Lower lobe of right lung (tissue), 2 donors: ENCODE measurements around the gene SKIDA1. TPM values are rescaled to one million over a fixed set of nuclear protein-coding genes. Genes with fewer than 3 reads are reported as not detected.

ENCODE experiments used
- ATAC-seq, 2 donors: fragments of 200-7000 bp; cut with Tn5 transposase; one replicate each; pipeline ENCODE4 v1.9.1; 2020 to 2022; ENCODE audit warnings: mild to moderate bottlenecking in 2 of 2, moderate library complexity in 2 of 2
- DNase-seq: peaks from one replicate; pipeline ENCODE4 v3.0.0-alpha.2; 2020
- H3K27ac ChIP-seq: fragments of 200-600 bp; one replicate; pipeline ENCODE4 v1.8.0; 2022
- H3K27me3 ChIP-seq: fragments of 200-600 bp; one replicate; pipeline ENCODE4 v1.8.0; 2022; ENCODE audit warnings: low read depth
- H3K36me3 ChIP-seq: fragments of 200-600 bp; one replicate; pipeline ENCODE4 v1.8.0; 2022; ENCODE audit warnings: mild to moderate bottlenecking
- H3K4me1 ChIP-seq: fragments of 200-600 bp; one replicate; pipeline ENCODE4 v1.8.0; 2022
- H3K4me3 ChIP-seq: fragments of 200-600 bp; one replicate; pipeline ENCODE4 v1.8.0; 2022; ENCODE audit warnings: mild to moderate bottlenecking
- H3K9me3 ChIP-seq: fragments of 200-600 bp; one replicate; pipeline ENCODE4 v1.8.0; 2022
- intact Hi-C: fragments of 100-400 bp; cut with DNase I; formaldehyde crosslinking; loops from one replicate; pipeline ENCODE4 v1.11.0; 2022
- total RNA-seq: library from RNA; stranded (reverse); fragmentation: NEBNext Ultra II Directional; extraction: Animal tissue kit (Norgen Biotek cat#: 25700); gene quantifications from one replicate; pipeline ENCODE4 v1.2.1, GENCODE V29; 2021
- TF ChIP-seq, protein P1 (sequence below): fragments of 200-600 bp; IDR thresholded peaks from one replicate; pipeline ENCODE4 v1.8.0; 2022; ENCODE audit warnings: antibody characterized with exemption, mild to moderate bottlenecking
- donor health status: DM: no; HTN: yes; CAD: no; lungs with severe emphysema.

SKIDA1 gene
- total RNA-seq, 1 donor from 2014 or later = 0.95 TPM

- no peak for DNase-seq
- intact Hi-C loops = loop anchor here (10.0 kb wide), 1 partner anchor 114 kb away; no protein-coding TSS in a partner anchor
- no peaks in the 10 kb centered on the region for H3K36me3 ChIP-seq
- peaks cover 15% of the 10 kb centered on the region for H3K4me1 ChIP-seq
- H3K4me3 ChIP-seq = no peak overlapping the region
- no peak for ATAC-seq
- H3K27ac ChIP-seq = no peak overlapping the region
- no peaks in the 10 kb centered on the region for H3K9me3 ChIP-seq
- H3K27me3 ChIP-seq = peaks cover 10% of the 10 kb centered on the region
- TF ChIP-seq, protein P1, sequence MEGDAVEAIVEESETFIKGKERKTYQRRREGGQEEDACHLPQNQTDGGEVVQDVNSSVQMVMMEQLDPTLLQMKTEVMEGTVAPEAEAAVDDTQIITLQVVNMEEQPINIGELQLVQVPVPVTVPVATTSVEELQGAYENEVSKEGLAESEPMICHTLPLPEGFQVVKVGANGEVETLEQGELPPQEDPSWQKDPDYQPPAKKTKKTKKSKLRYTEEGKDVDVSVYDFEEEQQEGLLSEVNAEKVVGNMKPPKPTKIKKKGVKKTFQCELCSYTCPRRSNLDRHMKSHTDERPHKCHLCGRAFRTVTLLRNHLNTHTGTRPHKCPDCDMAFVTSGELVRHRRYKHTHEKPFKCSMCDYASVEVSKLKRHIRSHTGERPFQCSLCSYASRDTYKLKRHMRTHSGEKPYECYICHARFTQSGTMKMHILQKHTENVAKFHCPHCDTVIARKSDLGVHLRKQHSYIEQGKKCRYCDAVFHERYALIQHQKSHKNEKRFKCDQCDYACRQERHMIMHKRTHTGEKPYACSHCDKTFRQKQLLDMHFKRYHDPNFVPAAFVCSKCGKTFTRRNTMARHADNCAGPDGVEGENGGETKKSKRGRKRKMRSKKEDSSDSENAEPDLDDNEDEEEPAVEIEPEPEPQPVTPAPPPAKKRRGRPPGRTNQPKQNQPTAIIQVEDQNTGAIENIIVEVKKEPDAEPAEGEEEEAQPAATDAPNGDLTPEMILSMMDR = no peak
Observed at GRCh38 chr10:21490711-21491105, 34.8 kb downstream of the SKIDA1 start.

DNA sequence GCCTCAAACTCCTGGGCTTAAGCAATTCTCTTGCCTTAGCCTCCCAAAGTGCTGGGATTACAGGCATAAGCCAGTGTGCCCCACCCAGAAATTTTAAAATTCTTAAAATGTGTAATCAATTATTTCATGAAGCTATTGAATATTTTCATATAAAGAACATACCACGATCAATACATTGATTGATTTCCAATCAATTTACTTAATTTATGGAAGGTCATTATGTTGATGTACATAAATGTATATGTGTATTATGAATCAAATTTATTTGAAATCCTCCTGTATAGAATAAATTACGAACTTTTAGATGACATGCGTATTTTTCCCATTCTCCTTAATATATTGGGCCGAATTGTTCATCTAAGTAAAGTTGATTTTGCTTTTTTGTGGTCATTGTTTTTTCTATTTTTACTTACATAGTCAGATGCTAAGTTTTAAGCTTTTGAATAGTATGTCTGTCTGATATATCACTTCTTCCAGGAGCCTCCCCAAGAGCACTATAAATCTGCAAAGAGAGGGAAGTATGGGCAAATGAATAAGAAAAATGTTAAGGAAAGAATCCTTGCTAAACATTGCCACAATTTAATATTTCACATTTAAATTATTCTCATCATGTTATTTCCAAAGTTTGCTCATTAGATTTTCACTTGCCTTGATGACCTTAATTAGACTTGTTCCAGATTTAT, 35.3 kb downstream of the SKIDA1 start:
- H3K9me3 ChIP-seq = no peaks in the 10 kb centered on the region

DNA sequence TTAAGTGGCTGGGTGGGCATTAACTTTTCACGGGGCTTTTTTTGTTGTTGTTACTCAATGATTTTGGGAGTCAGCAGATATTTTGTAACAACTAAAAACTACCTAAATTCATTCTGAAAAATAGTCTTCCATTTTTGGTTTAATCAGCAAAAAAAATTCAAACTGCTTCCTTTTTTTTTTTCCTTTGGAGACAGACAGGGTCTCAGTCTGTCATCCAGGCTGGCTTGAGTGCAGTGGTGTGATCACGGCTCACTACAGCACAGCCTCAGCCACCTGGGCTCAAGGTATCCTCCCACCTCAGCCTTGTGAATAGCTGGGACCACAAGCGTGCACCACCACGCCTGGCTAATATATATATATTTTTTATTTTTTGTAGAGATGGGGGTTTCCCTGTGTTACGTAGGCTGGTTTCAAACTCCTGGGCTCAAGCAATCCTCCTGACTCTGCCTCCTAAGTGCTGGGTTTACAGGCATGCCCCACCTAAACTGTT, 36.5 kb downstream of the SKIDA1 start:
- Histone ChIP-seq H3K27ac (no peak overlapping the region), H3K36me3 (no peaks in the 10 kb centered on the region), H3K4me3 (no peak overlapping the region), H3K4me1 (peaks cover under 1% of the 10 kb centered on the region), H3K9me3 (no peaks in the 10 kb centered on the region), H3K27me3 (peaks cover under 1% of the 10 kb centered on the region)
- TF ChIP-seq, protein P1 = no peak
- intact Hi-C loops = no loop called here
- ATAC-seq (no peak), DNase-seq (no peak)

More for the DNA sequence above, 35.3 kb downstream of the SKIDA1 start:
- peaks cover 13% of the 10 kb centered on the region for H3K4me1 ChIP-seq
- H3K27me3 ChIP-seq = peaks cover 10% of the 10 kb centered on the region
- intact Hi-C loops = loop anchor here (10.0 kb wide), 1 partner anchor 115 kb away; no protein-coding TSS in a partner anchor
- no peaks in the 10 kb centered on the region for H3K36me3 ChIP-seq
- ATAC-seq (no peak), DNase-seq (no peak)
- H3K27ac ChIP-seq = no peak overlapping the region
- TF ChIP-seq, protein P1 = no peak
- H3K4me3 ChIP-seq = no peak overlapping the region

- Histone ChIP-seq H3K27ac (no peak overlapping the region), H3K27me3 (no peaks in the 10 kb centered on the region), H3K36me3 (no peaks in the 10 kb centered on the region), H3K9me3 (no peaks in the 10 kb centered on the region), H3K4me1 (no peaks in the 10 kb centered on the region), H3K4me3 (no peak overlapping the region)
- TF ChIP-seq, protein P1 = no peak
- ATAC-seq (no peak), DNase-seq (no peak)
- intact Hi-C loops = no loop called here
Observed at GRCh38 chr10:21488246-21488956, 37.1 kb downstream of the SKIDA1 start.

- no peak for DNase-seq
- H3K27ac ChIP-seq = no peak overlapping the region
- no peaks in the 10 kb centered on the region for H3K9me3 ChIP-seq
- no peak overlapping the region for H3K4me3 ChIP-seq
- TF ChIP-seq, protein P1 = no peak
- no peak for ATAC-seq
- no peaks in the 10 kb centered on the region for H3K36me3 ChIP-seq
- intact Hi-C loops = no loop called here
- H3K27me3 ChIP-seq = no peaks in the 10 kb centered on the region
- H3K4me1 ChIP-seq = no peaks in the 10 kb centered on the region
Observed at GRCh38 chr10:21487416-21488180, 37.9 kb downstream of the SKIDA1 start.
